ENCODE measurements around the gene GPD1L. TPM values are rescaled to one million over a fixed set of nuclear protein-coding genes. Genes with fewer than 3 reads are reported as not detected.
A peak's percentile ranks its signal among the peaks of the same experiment; 100 is the strongest.
"Not testable (repeated sequence)": the region's sequence is repeated elsewhere in the genome, so short reads cannot be mapped to it uniquely, and the experiment has no call there.

GPD1L gene
- total RNA-seq: 77.9 TPM
- long read RNA-seq, full-length matches to known transcripts: 73 of 96 reads
- long read RNA-seq, partial matches to known transcripts: 3 of 96 reads
- long read RNA-seq, other reads (novel, unspliced or antisense): 20 of 96 reads

DNA sequence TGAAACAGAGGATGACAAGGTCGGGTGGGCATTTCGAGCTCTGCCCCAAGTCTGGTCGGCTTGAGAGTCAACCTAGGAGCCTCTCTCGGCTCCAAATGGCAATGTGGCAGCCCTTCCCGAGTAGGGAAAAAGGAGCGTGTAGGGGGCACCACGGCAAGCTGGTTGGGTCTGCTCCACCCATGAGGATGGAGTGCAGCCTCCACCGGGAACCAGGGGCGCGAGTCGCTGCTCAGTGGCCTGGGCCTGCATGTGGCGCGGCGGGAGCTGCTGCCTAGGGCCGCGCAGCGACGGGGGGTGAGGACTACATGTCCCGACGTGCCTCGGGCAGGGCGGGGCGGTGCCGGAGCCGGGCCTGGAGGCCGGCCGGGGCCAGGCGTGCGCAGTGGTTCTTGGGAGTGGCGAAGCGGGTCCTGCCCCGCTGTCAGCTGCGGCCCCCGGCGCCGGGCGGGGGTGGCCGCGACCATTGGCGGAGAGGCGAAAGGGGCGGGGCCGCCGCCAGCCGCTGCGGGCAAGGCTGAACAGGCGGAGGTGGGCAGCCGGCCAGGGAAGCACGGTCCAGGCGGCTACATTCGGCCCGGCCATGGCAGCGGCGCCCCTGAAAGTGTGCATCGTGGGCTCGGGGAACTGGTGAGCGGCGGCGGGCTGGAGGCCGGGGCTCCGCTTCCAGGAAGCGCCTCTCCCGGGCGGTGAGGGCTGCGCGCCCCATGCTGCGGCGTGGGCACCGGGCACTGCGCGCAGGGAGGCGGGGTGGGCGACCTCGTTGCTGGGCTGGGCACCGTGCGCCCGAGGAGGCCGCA is at the start of gene GPD1L:
Gene GPD1L, plus strand, starts transcription at position 489 of the 797 bp plus-strand sequence. Its CDS starts 92 bp downstream, at position 581.
- Histone ChIP-seq H3K27ac (peak within 1 kb of the TSS; percentile 92), H3K4me3 (peak within 1 kb of the TSS; percentile 98), H3K4me1 (peaks cover 38% of the 10 kb centered on the region), H3K36me3 (no peaks in the 10 kb centered on the region), H3K9me3 (peaks cover 18% of the 10 kb centered on the region), H3K27me3 (ENCODE audit: low read depth) (no peaks in the 10 kb centered on the region)
- ATAC-seq (peak; percentile 97), DNase-seq (peak; percentile 97)
- intact Hi-C loops (cut with DNase I): no loop called here
- TF ChIP-seq CTCF (IDR thresholded peaks at IDR 0.05): no peak

DNA sequence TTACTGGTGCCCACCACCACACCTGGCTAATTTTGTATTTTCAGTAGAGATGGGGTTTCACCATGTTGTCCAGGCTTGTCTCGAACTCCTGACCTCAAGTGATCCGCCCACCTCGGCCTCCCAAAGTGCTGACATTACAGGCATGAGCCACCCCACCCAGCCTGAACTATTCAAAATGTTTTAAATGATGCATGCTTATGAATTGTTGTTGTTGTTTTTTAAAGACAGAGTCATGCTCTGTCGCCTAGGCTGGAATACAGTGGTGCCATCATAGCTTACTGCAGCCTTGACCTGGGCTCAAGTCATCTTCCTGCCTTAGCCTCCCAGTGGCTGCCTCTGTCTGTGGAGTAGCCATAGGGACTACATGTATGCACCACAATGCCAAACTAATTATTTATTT is 48.0 kb upstream of the GPD1L start:
- H3K4me1 ChIP-seq; H3K27ac ChIP-seq; H3K9me3 ChIP-seq; ATAC-seq; H3K27me3 ChIP-seq (ENCODE audit: low read depth); H3K4me3 ChIP-seq; DNase-seq; intact Hi-C loops (cut with DNase I); H3K36me3 ChIP-seq: not testable (repeated sequence)

DNA sequence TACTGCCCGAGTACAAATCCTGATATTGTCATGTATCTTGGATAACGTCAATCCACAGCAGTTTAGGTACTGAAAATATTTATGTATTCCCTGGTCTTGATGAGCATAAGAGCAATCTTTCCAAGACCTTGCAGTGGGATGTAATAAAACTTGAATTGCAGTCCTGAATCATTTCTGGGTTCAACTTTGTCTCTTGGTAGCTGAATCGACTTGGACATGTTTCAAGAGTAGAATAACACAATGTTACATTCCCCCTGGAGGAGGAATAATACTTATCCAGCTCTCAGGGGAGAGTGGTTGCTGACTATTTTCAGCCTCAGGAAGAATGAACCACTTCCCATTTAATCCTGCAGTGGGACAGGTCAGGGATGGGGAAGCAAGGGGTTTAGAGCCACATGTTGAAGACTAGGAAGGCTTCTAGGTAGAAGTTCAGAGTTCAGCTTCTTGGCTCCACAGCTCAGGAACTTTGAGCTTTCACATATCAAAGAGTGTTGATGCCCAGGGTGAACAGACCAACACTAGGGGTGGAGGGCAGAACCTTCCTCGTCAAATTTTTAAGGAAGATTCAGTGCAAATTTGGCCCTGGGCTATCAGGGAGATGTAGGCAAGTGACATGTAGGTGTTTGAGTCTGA is 43.4 kb upstream of the GPD1L start:
- intact Hi-C loops (cut with DNase I): no loop called here
- Histone ChIP-seq H3K9me3 (no peaks in the 10 kb centered on the region), H3K36me3 (no peaks in the 10 kb centered on the region), H3K27me3 (ENCODE audit: low read depth) (no peaks in the 10 kb centered on the region), H3K4me3 (no peak overlapping the region), H3K27ac (no peak overlapping the region), H3K4me1 (no peaks in the 10 kb centered on the region)
- DNase-seq: no peak
- TF ChIP-seq CTCF (IDR thresholded peaks at IDR 0.05): no peak
- no peak for ATAC-seq

DNA sequence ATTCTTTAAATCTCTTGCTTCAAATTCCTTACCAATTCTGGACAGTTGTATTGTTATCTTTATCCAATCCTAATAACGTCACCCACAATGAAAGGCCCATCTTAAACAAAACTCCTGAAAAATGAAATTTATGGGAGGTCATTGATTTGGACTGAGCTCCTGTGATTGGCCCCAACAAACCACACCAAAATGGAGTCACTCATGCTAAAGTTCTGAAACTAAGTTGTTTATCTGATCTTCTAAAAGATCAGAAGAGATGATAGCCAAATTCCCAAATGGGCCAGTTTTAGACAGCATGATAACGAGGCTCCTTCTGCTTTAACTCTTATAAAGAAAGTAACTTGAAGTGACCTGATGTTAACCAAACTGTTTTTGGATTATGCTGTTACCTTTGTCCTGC is 39.7 kb upstream of the GPD1L start:
- Histone ChIP-seq H3K36me3 (no peaks in the 10 kb centered on the region), H3K9me3 (no peaks in the 10 kb centered on the region), H3K4me1 (no peaks in the 10 kb centered on the region), H3K27ac (no peak overlapping the region), H3K27me3 (ENCODE audit: low read depth) (no peaks in the 10 kb centered on the region), H3K4me3 (no peak overlapping the region)
- no peak for TF ChIP-seq CTCF (IDR thresholded peaks at IDR 0.05)
- DNase-seq: no peak
- intact Hi-C loops (cut with DNase I): no loop called here
- no peak for ATAC-seq

- intact Hi-C loops (cut with DNase I); ATAC-seq; H3K36me3 ChIP-seq; DNase-seq; H3K4me1 ChIP-seq; H3K4me3 ChIP-seq; H3K27ac ChIP-seq; H3K27me3 ChIP-seq (ENCODE audit: low read depth); H3K9me3 ChIP-seq: not testable (repeated sequence)
Measured at GRCh38 chr3:32074194-32074593, 32.2 kb upstream of the GPD1L start.

- Histone ChIP-seq H3K27ac (no peak overlapping the region), H3K9me3 (no peaks in the 10 kb centered on the region), H3K27me3 (ENCODE audit: low read depth) (no peaks in the 10 kb centered on the region), H3K4me3 (no peak overlapping the region), H3K36me3 (no peaks in the 10 kb centered on the region), H3K4me1 (no peaks in the 10 kb centered on the region)
- ATAC-seq (no peak), DNase-seq (no peak)
- no peak for TF ChIP-seq CTCF (IDR thresholded peaks at IDR 0.05)
- intact Hi-C loops (cut with DNase I): no loop called here
Measured at GRCh38 chr3:32076566-32076965, 29.9 kb upstream of the GPD1L start.

All from lower lobe of right lung (tissue), 2 donors.